Activated CD4-positive, alpha-beta T cell treated with anti-CD3 and anti-CD28 coated beads, Interleukin-2, amount 50 U/mL, for 48 hours (primary cell): Measurements from ENCODE around the gene LGI1.

ENCODE experiments used
- DNase-seq, 2 experiments: peaks; one replicate each; pipeline ENCODE4 v3.0.0-alpha.2; 2020

LGI1 gene

GRCh38 chr10:93755443-93756116 lies 2.2 kb upstream of the LGI1 start:
- DNase-seq, result no peak

- no peak for DNase-seq
Measured at GRCh38 chr10:93756118-93756517, 1.6 kb upstream of the LGI1 start.

- DNase-seq, result no peak
Measured at GRCh38 chr10:93757136-93757535, 600 bp upstream of the LGI1 start.

- DNase-seq, result no peak
Measured at GRCh38 chr10:93758508-93758885, 761 bp downstream of the LGI1 start.

- no peak for DNase-seq
Measured at GRCh38 chr10:93758891-93759410, 1.2 kb downstream of the LGI1 start.

GRCh38 chr10:93760490-93760889 lies 2.8 kb downstream of the LGI1 start:
- DNase-seq, result no peak

GRCh38 chr10:93762979-93763391 lies 5.2 kb downstream of the LGI1 start:
- DNase-seq, result no peak

GRCh38 chr10:93766918-93767317 lies 9.2 kb downstream of the LGI1 start:
- no peak for DNase-seq

GRCh38 chr10:93767724-93768399 lies 10.1 kb downstream of the LGI1 start:
- no peak for DNase-seq

- no peak for DNase-seq
Measured at GRCh38 chr10:93768892-93769291, 11.2 kb downstream of the LGI1 start.

- DNase-seq, result no peak
Measured at GRCh38 chr10:93771354-93771753, 13.6 kb downstream of the LGI1 start.

GRCh38 chr10:93773120-93773519 lies 15.4 kb downstream of the LGI1 start:
- no peak for DNase-seq

- DNase-seq, result no peak
Measured at GRCh38 chr10:93773705-93774104, 16.0 kb downstream of the LGI1 start.

GRCh38 chr10:93775356-93775755 lies 17.6 kb downstream of the LGI1 start:
- DNase-seq, result no peak

GRCh38 chr10:93777092-93777491 lies 19.4 kb downstream of the LGI1 start:
- no peak for DNase-seq

GRCh38 chr10:93784059-93784458 lies 26.3 kb downstream of the LGI1 start:
- no peak for DNase-seq

GRCh38 chr10:93788413-93789208 lies 30.9 kb downstream of the LGI1 start:
- no peak for DNase-seq

- no peak for DNase-seq
Measured at GRCh38 chr10:93790439-93790838, 32.7 kb downstream of the LGI1 start.

GRCh38 chr10:93796167-93796566 lies 38.4 kb downstream of the LGI1 start:
- no peak for DNase-seq

GRCh38 chr10:93797825-93798224 lies 40.1 kb downstream of the LGI1 start:
- no peak for DNase-seq

- DNase-seq, result no peak
Measured at GRCh38 chr10:93799155-93799708, 41.5 kb downstream of the LGI1 start.

GRCh38 chr10:93804200-93804599 lies 46.5 kb downstream of the LGI1 start:
- DNase-seq, result no peak

- no peak for DNase-seq
Measured at GRCh38 chr10:93806903-93807302, 49.2 kb downstream of the LGI1 start.
